GM06990 (cell line): ENCODE data around the gene TMEM59L.

ENCODE experiments used
- DNase-seq: peaks from one replicate; pipeline ENCODE4 v3.0.0-alpha.2; 2011; ENCODE audit not compliant: insufficient read length; ENCODE audit errors: extremely low read depth
- H3K27me3 ChIP-seq: replicated peaks from 2 replicates; pipeline ENCODE4 v1.6.0; 2011; ENCODE audit warnings: low read length; ENCODE audit not compliant: control insufficient read depth, insufficient read depth
- H3K36me3 ChIP-seq: 2 replicates; pipeline ENCODE4 v1.5.1; 2011; ENCODE audit warnings: low read length; ENCODE audit not compliant: control insufficient read depth, insufficient read depth
- H3K4me3 ChIP-seq: replicated peaks from 2 replicates; pipeline ENCODE4 v1.5.1; 2011; ENCODE audit warnings: low read depth, mild to moderate bottlenecking, control low read depth, low read length
- TF ChIP-seq, protein P1 (sequence below): IDR thresholded peaks from 2 replicates; pipeline ENCODE4 v1.5.1; 2011; ENCODE audit warnings: low read length, control low read depth, mild to moderate bottlenecking, inconsistent platforms; ENCODE audit not compliant: insufficient read depth, poor library complexity, severe bottlenecking

Gene TMEM59L

GRCh38 chr19:18660051-18660910 lies 47.6 kb downstream of the TMEM59L start:
- Histone ChIP-seq H3K27me3 (no peaks in the 10 kb centered on the region), H3K36me3 (no peaks in the 10 kb centered on the region; the same call in none of the 2 replicates), H3K4me3 (no peak overlapping the region)
- no peak for DNase-seq
- TF ChIP-seq, protein P1, sequence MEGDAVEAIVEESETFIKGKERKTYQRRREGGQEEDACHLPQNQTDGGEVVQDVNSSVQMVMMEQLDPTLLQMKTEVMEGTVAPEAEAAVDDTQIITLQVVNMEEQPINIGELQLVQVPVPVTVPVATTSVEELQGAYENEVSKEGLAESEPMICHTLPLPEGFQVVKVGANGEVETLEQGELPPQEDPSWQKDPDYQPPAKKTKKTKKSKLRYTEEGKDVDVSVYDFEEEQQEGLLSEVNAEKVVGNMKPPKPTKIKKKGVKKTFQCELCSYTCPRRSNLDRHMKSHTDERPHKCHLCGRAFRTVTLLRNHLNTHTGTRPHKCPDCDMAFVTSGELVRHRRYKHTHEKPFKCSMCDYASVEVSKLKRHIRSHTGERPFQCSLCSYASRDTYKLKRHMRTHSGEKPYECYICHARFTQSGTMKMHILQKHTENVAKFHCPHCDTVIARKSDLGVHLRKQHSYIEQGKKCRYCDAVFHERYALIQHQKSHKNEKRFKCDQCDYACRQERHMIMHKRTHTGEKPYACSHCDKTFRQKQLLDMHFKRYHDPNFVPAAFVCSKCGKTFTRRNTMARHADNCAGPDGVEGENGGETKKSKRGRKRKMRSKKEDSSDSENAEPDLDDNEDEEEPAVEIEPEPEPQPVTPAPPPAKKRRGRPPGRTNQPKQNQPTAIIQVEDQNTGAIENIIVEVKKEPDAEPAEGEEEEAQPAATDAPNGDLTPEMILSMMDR, result no peak

DNA sequence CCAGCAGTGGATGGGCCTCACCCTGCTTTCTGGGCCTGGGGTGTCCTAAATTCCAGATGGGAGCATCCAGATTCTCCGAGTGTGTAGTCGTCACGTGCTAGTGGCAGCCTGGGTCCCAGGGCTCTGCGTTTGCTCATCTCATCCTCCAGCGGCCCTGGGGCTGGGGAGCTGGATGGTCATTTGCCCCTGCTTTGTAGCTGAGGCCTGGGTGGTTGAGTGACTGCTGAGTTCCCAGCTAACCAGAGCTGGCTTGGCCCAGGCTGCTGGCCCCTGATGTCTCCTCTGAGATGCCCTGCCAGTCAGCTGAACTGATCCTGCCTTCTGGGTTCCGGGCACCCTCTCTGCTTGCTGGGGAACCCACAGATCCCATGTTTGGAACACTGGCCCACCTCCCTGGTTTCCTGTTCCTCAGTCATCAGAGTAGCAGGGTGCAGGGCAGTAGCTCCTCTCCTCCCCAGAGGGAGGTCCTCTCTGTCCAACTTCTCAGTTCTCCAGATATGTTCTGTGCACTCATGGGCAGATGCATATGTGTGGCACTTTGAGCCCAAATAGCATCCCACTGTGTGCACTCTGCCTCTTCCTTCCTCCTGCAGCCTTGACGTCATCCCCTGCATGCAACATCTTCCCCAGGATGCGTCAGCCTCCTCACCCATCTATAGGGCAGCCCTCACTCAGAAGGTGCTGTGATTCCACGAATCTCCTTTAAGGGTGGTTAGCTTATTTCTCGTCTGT lies 48.4 kb downstream of the TMEM59L start:
- Histone ChIP-seq H3K27me3 (no peaks in the 10 kb centered on the region), H3K36me3 (no peaks in the 10 kb centered on the region; the same call in none of the 2 replicates), H3K4me3 (no peak overlapping the region)
- TF ChIP-seq, protein P1, result no peak
- DNase-seq, result no peak

DNA sequence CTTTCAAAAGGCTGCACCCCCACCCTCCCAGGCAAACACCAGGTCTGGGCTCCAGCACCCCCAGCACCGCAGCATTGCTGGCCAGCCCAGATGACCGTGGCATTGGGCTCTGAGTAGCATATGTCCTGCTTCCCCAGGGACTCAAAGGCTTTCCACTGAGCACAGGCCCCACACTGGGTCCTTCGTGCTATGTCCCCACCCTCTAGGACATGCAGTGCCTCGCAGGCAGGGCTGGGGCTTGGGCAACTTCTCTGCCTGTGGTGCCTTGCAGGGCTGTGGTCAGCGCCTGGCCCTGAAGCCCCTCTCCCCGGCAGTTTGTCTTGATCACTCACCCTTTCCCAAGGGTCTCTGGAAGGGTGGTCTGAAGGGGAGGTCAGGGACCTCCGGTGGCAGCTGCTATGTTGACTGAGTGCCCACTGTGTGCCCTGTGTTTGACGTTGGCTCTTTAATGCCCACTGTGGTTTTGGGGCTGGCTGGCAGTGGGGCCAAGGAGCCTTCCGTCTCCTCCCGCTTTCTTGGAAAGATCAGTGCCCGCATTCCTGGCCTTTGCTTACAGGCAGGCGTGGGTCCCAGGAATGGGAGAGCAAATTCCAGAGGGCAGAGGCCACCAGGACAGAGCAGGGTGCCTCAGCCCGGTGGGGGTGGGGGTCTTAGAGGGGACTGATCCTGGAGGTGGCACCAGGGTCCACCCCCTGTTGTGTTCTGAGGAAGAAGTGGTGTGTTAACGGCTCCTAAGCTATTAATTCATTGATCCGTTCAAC lies 50.5 kb downstream of the TMEM59L start:
- DNase-seq, result no peak
- TF ChIP-seq, protein P1, result no peak
- Histone ChIP-seq H3K27me3 (no peaks in the 10 kb centered on the region), H3K4me3 (no peak overlapping the region), H3K36me3 (peaks cover 7% of the 10 kb centered on the region)

DNA sequence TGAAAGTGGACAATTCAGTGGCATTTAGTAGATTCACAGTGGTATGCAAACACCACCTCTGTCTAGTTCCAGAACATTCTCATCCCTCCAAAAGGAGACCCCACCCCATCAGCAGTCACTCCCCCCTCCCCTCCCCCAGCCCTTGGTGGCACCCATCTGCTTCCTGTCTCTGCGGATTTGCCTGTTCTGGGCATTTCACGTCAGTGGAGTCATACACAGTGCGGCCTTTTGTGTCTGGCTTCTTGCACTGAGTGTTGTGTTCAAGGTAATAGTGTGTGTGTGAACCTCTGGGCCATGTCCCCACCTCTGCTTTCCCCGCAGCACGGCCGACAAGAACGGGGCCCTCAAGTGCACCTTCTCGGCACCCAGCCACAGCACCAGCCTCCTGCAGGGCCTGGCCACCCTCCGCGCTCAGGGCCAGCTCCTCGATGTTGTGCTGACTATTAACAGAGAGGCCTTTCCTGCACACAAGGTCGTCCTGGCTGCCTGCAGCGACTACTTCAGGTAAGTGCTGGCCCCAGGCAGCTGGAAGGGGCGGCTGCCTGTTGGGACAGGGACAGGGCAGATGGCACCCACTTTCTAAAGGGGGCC lies 51.4 kb downstream of the TMEM59L start:
- TF ChIP-seq, protein P1, result no peak
- no peak for DNase-seq
- H3K4me3 ChIP-seq, result no peak overlapping the region
- peaks cover 11% of the 10 kb centered on the region for H3K36me3 ChIP-seq
- no peaks in the 10 kb centered on the region for H3K27me3 ChIP-seq

DNA sequence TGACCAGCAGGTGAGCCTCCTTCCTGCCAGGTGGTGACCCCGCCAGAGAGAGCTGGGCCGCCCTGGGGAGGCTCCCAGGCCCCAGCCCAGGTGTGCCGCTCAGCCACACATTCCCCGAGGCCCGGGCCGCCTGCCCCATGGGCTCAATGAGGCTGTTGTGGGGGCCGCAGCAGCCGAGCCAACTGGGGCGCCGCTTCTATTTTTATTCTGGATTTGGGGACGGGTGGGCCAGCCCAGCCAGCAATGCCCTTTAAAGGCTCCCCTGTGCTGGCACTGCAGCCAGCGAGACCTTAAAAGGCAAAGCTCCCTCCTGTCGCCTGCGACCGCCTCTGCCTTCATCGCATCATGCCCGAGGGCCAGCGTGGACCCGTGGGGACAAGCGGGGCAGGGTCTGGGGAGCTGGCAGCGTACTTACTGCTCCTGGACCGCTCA lies 53.1 kb downstream of the TMEM59L start:
- Histone ChIP-seq H3K4me3 (no peak overlapping the region), H3K27me3 (no peaks in the 10 kb centered on the region), H3K36me3 (peaks cover 14% of the 10 kb centered on the region)
- no peak for DNase-seq
- TF ChIP-seq, protein P1, result no peak
